Duodenal mucosa (tissue), 2 donors: ENCODE measurements around the gene OLFML2B.

Experiments used
- H3K27ac ChIP-seq: one replicate; pipeline ENCODE4 v1.7.0; 2013; ENCODE audit warnings: low read depth, low read length
- H3K27me3 ChIP-seq, 2 donors: one replicate each; pipeline ENCODE4 v1.7.0; 2013; ENCODE audit warnings: low read length in 2 of 2, control low read depth in 1 of 2; ENCODE audit not compliant: insufficient read depth in 2 of 2, control insufficient read depth in 1 of 2
- H3K36me3 ChIP-seq, 2 donors: one replicate each; pipeline ENCODE4 v1.7.0; 2013; ENCODE audit warnings: low read length in 2 of 2, control low read depth in 1 of 2; ENCODE audit not compliant: insufficient read depth in 2 of 2, control insufficient read depth in 1 of 2
- H3K4me1 ChIP-seq, 2 donors: one replicate each; pipeline ENCODE4 v1.7.0; 2013; ENCODE audit warnings: low read length in 2 of 2, control low read depth in 1 of 2; ENCODE audit not compliant: insufficient read depth in 2 of 2, control insufficient read depth in 1 of 2
- H3K4me3 ChIP-seq, 2 donors: one replicate each; pipeline ENCODE4 v1.7.0; 2013; ENCODE audit warnings: low read length in 2 of 2, low read depth in 1 of 2
- H3K9ac ChIP-seq, 2 donors: one replicate each; pipeline ENCODE4 v1.7.0; 2013; ENCODE audit warnings: low read length in 2 of 2, low read depth in 1 of 2
- H3K9me3 ChIP-seq, 2 donors: one replicate each; pipeline ENCODE4 v1.7.0; 2013; ENCODE audit warnings: low read length in 2 of 2, control low read depth in 1 of 2; ENCODE audit not compliant: control insufficient read depth in 1 of 2

OLFML2B gene

GRCh38 chr1:161972828-161973227 lies 50.8 kb downstream of the OLFML2B start:
- no peaks in the 10 kb centered on the region for H3K9me3 ChIP-seq
- H3K27ac ChIP-seq = no peak overlapping the region
- no peaks in the 10 kb centered on the region for H3K36me3 ChIP-seq
- H3K4me3 ChIP-seq = no peak overlapping the region
- H3K4me1 ChIP-seq = peaks cover 4 to 9% of the 10 kb centered on the region in 2 donors
- no peak overlapping the region for H3K9ac ChIP-seq
- H3K27me3 ChIP-seq = no peaks in the 10 kb centered on the region

GRCh38 chr1:161970633-161971032 lies 53.0 kb downstream of the OLFML2B start:
- H3K9ac ChIP-seq = no peak overlapping the region
- peaks cover 0 to 5% of the 10 kb centered on the region in 2 donors for H3K36me3 ChIP-seq
- no peak overlapping the region for H3K27ac ChIP-seq
- no peaks in the 10 kb centered on the region for H3K27me3 ChIP-seq
- no peak overlapping the region for H3K4me3 ChIP-seq
- no peaks in the 10 kb centered on the region for H3K9me3 ChIP-seq
- peaks cover 4 to 9% of the 10 kb centered on the region in 2 donors for H3K4me1 ChIP-seq

GRCh38 chr1:161970036-161970435 lies 53.6 kb downstream of the OLFML2B start:
- H3K4me1 ChIP-seq = peaks cover 4 to 9% of the 10 kb centered on the region in 2 donors
- no peak overlapping the region for H3K4me3 ChIP-seq
- H3K36me3 ChIP-seq = peaks cover 0 to 5% of the 10 kb centered on the region in 2 donors
- no peak overlapping the region for H3K9ac ChIP-seq
- no peaks in the 10 kb centered on the region for H3K27me3 ChIP-seq
- no peaks in the 10 kb centered on the region for H3K9me3 ChIP-seq
- H3K27ac ChIP-seq = no peak overlapping the region

GRCh38 chr1:161966067-161966466 lies 57.6 kb downstream of the OLFML2B start:
- H3K4me1 ChIP-seq = no peaks in the 10 kb centered on the region
- H3K9ac ChIP-seq = no peak overlapping the region
- H3K4me3 ChIP-seq = no peak overlapping the region
- H3K27me3 ChIP-seq = no peaks in the 10 kb centered on the region
- no peak overlapping the region for H3K27ac ChIP-seq
- no peaks in the 10 kb centered on the region for H3K9me3 ChIP-seq
- peaks cover under 1 to 7% of the 10 kb centered on the region in 2 donors for H3K36me3 ChIP-seq

GRCh38 chr1:161962091-161962887 lies 61.4 kb downstream of the OLFML2B start:
- Histone ChIP-seq H3K9ac (no peak overlapping the region), H3K4me1 (no peaks in the 10 kb centered on the region), H3K4me3 (no peak overlapping the region), H3K36me3 (peaks cover 6 to 17% of the 10 kb centered on the region in 2 donors), H3K27me3 (no peaks in the 10 kb centered on the region), H3K9me3 (no peaks in the 10 kb centered on the region), H3K27ac (no peak overlapping the region)

- H3K9me3 ChIP-seq = no peaks in the 10 kb centered on the region
- no peak overlapping the region for H3K27ac ChIP-seq
Observed at GRCh38 chr1:161958425-161958824, 65.2 kb downstream of the OLFML2B start.

GRCh38 chr1:161956930-161957329 lies 66.7 kb downstream of the OLFML2B start:
- Histone ChIP-seq H3K4me3 (no peak overlapping the region), H3K4me1 (no peaks in the 10 kb centered on the region), H3K27ac (no peak overlapping the region)

More at GRCh38 chr1:161958425-161958824, 65.2 kb downstream of the OLFML2B start:
- Histone ChIP-seq H3K36me3 (peaks cover 6 to 14% of the 10 kb centered on the region in 2 donors), H3K4me3 (no peak overlapping the region), H3K27me3 (no peaks in the 10 kb centered on the region), H3K9ac (no peak overlapping the region), H3K4me1 (no peaks in the 10 kb centered on the region)

GRCh38 chr1:161956097-161956496 lies 67.6 kb downstream of the OLFML2B start:
- Histone ChIP-seq H3K9ac (no peak overlapping the region), H3K36me3 (peaks cover 6 to 14% of the 10 kb centered on the region in 2 donors), H3K27me3 (no peaks in the 10 kb centered on the region), H3K9me3 (no peaks in the 10 kb centered on the region), H3K4me1 (no peaks in the 10 kb centered on the region), H3K27ac (no peak overlapping the region), H3K4me3 (no peak overlapping the region)

More at GRCh38 chr1:161956930-161957329, 66.7 kb downstream of the OLFML2B start:
- peaks cover 6 to 14% of the 10 kb centered on the region in 2 donors for H3K36me3 ChIP-seq
- H3K9me3 ChIP-seq = no peaks in the 10 kb centered on the region
- H3K9ac ChIP-seq = no peak overlapping the region
- no peaks in the 10 kb centered on the region for H3K27me3 ChIP-seq

GRCh38 chr1:161955606-161956005 lies 68.1 kb downstream of the OLFML2B start:
- Histone ChIP-seq H3K4me1 (no peaks in the 10 kb centered on the region), H3K9me3 (no peaks in the 10 kb centered on the region), H3K36me3 (peaks cover under 1 to 14% of the 10 kb centered on the region in 2 donors), H3K27me3 (no peaks in the 10 kb centered on the region), H3K4me3 (no peak overlapping the region), H3K9ac (no peak overlapping the region), H3K27ac (no peak overlapping the region)

GRCh38 chr1:161954466-161954865 lies 69.2 kb downstream of the OLFML2B start:
- H3K4me3 ChIP-seq = no peak overlapping the region
- no peaks in the 10 kb centered on the region for H3K4me1 ChIP-seq
- H3K9me3 ChIP-seq = no peaks in the 10 kb centered on the region
- H3K9ac ChIP-seq = no peak overlapping the region
- H3K27ac ChIP-seq = no peak overlapping the region
- H3K27me3 ChIP-seq = no peaks in the 10 kb centered on the region
- H3K36me3 ChIP-seq = peaks cover 0 to 12% of the 10 kb centered on the region in 2 donors
